C4-2B (cell line): ENCODE data around the gene NPTX1.

Experiments used
- H3K27ac ChIP-seq: fragments of 450-650 bp; 2 replicates; pipeline ENCODE4 v1.5.1; 2017
- CTCF ChIP-seq: fragments of 450-650 bp; conservative IDR thresholded peaks from 2 replicates; pipeline ENCODE4 v1.5.1; 2017; ENCODE audit warnings: mild to moderate bottlenecking
- ZFX ChIP-seq: fragments of 450-650 bp; IDR thresholded peaks from 2 replicates; pipeline ENCODE4 v1.6.1; 2017

Gene NPTX1

GRCh38 chr17:80501741-80502577, 25.6 kb upstream of the NPTX1 start:
- no peak overlapping the region for H3K27ac ChIP-seq
- TF ChIP-seq CTCF = no peak
- no peak for TF ChIP-seq ZFX

GRCh38 chr17:80499961-80500665, 23.7 kb upstream of the NPTX1 start:
- H3K27ac ChIP-seq = no peak overlapping the region
- no peak for TF ChIP-seq CTCF
- TF ChIP-seq ZFX = no peak

DNA sequence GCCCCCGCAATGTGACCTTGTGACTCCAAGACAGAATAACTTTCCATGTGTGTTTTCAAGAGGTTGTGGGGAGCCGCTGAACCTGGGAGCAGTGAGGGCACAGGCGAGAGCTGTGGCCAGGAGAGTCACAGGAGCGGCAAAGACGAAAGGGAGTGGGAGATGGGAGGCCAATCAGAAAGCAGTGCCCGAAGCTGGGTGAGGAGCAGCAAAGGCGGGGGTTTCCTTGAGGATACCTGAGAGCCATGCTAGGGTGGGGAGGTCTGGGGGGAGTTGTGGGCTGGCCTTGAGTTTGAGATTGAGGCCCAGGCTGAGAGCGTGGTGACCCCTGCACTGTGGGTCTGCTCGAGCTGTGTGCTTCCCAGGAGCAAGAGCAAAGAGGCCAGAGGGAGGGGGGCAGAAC, 23.2 kb upstream of the NPTX1 start:
- no peak for TF ChIP-seq CTCF
- no peak for TF ChIP-seq ZFX
- H3K27ac ChIP-seq = no peak overlapping the region

GRCh38 chr17:80498920-80499410, 22.6 kb upstream of the NPTX1 start:
- no peak for TF ChIP-seq CTCF
- no peak for TF ChIP-seq ZFX
- no peak overlapping the region for H3K27ac ChIP-seq

GRCh38 chr17:80498242-80498919, 22.0 kb upstream of the NPTX1 start:
- TF ChIP-seq CTCF (no peak), ZFX (no peak)
- no peak overlapping the region for H3K27ac ChIP-seq

DNA sequence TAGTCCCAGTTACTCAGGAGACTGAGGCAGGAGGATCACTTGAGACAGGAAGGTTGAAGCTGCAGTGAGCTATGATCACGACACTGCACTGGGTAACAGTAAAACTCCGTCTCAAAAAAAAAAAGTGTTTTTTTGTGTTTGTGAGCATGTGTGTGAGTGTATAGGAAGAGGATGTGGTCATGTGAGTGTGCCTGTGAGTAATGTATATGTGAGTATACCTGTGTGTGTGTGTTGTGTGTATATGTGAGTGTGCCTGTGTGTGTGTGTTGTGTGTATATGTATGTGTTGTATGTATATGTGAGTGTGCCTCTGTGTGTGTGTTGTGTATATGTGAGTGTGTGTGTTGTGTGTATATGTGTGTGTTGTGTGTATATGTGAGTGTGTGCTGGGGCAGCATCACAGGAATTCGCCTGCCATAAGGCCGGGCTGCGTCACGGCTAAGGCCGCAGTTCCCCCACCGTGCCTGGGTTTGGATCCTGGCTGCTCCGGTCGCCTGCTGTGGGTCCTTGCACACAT, 21.4 kb upstream of the NPTX1 start:
- H3K27ac ChIP-seq = no peak overlapping the region
- TF ChIP-seq CTCF (no peak), ZFX (no peak)
